Heart left ventricle (tissue), 13 donors: ENCODE measurements around the gene INSYN1.

Experiments
- CTCF ChIP-seq, 12 donors: fragments of 200-600 bp; sonication (generic) in 4 of 12; IDR thresholded peaks; one replicate each; pipeline versions ENCODE4 v1.5.0 to v1.8.0; 2018 to 2022; ENCODE audit warnings: antibody characterized with exemption in 12 of 12, mild to moderate bottlenecking in 5 of 12
- POLR2A ChIP-seq, 2 donors: fragments of 450-650 bp; IDR thresholded peaks; one replicate each; pipeline ENCODE4 v1.6.1; 2017; ENCODE audit warnings: antibody characterized with exemption in 2 of 2, mild to moderate bottlenecking in 2 of 2, moderate library complexity in 2 of 2
- donor health status: ischemic (EF 13 %, LVEDD 7.1; RV severe dilation, severe dysfunction).
- donor health status: DM: no; HTN: yes; CAD: no.
- donor health status: DM: no; HTN: no; CAD: no.
- donor health status: ischemic (EF 25% LVEDD 6.9; RV normal size, moderate dysfunction).
- donor health status: ischemic (EF 25% LVEDD 5.7; RV mildly dilated, moderate dysfunction).
- donor health status: ischemic (EF 35%, LVEDD 5.7; RV mildly dilated, moderate dysfunction).
- donor health status: nonischemic (EF 11% LVEDD 7.7; RV severe dilation, severe dysfunction).
- donor health status: DM: yes; HTN: yes; CAD: no.
- donor health status: PGD.
- donor health status: ischemic (EF 29% LVEDD 5.4; RV normal size, mild dysfunction).
- donor health status: nonischemic (EF 23%, LVEDD 6.1; RV moderate dilation, normal function).

DNA sequence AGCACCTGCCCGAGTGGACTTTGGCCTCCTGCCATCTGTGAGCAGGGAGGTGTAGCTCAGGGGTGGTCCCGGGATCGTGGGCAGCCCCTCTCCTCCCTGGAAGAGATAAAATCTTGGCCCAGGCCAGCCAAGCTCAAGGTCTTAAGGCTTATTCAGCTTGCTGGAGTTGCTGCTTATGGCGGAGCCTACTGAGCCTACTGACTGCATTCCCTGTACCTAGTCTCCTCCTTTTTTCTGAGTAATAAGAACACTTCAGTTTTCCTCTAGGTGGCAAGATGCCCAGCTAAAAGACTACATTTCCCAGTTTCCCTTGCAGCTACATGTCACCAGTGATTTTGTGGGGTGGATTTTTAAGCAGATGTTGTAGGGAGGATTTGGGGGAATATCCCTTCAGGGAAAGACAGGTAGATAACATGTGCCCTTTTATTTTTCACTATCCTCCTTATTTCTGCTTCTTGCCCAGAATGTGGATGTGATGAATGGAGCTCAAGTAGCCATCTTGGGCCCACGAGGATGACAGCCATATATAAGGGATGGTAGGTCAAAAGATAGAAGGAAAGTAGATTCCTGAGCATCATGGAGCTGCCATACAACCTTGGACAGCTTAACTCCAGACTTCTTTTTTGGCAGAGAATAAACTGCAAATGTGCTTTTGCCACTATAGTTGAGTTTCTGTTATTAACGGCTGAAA lies 41.4 kb upstream of the INSYN1 start:
- TF ChIP-seq CTCF (IDR thresholded peaks at IDR 0.05) (no peak), POLR2A (IDR thresholded peaks at IDR 0.05) (no peak)
